AG09309 (cell line): ENCODE measurements around the gene NUDT4.

ENCODE experiments used
- DNase-seq: peaks from one replicate; pipeline ENCODE4 v3.0.0-alpha.2; 2010; ENCODE audit warnings: low read depth
- H3K4me3 ChIP-seq: 2 replicates; pipeline ENCODE4 v1.5.1; 2011; ENCODE audit warnings: mild to moderate bottlenecking, low read depth, low read length, moderate library complexity; ENCODE audit not compliant: control insufficient read depth
- TF ChIP-seq, protein P1 (sequence below): IDR thresholded peaks from 2 replicates; pipeline ENCODE4 v1.5.1; 2011; ENCODE audit warnings: mild to moderate bottlenecking, low read depth, low read length, inconsistent platforms; ENCODE audit not compliant: insufficient read depth, control insufficient read depth; ENCODE audit errors: missing control alignments

NUDT4 gene

GRCh38 chr12:93377252-93378195 lies at the start of gene NUDT4:
Gene NUDT4 (plus strand): TSS chr12:93377925. CDS start chr12:93378323, 398 bp downstream.
- TF ChIP-seq, protein P1, sequence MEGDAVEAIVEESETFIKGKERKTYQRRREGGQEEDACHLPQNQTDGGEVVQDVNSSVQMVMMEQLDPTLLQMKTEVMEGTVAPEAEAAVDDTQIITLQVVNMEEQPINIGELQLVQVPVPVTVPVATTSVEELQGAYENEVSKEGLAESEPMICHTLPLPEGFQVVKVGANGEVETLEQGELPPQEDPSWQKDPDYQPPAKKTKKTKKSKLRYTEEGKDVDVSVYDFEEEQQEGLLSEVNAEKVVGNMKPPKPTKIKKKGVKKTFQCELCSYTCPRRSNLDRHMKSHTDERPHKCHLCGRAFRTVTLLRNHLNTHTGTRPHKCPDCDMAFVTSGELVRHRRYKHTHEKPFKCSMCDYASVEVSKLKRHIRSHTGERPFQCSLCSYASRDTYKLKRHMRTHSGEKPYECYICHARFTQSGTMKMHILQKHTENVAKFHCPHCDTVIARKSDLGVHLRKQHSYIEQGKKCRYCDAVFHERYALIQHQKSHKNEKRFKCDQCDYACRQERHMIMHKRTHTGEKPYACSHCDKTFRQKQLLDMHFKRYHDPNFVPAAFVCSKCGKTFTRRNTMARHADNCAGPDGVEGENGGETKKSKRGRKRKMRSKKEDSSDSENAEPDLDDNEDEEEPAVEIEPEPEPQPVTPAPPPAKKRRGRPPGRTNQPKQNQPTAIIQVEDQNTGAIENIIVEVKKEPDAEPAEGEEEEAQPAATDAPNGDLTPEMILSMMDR = no peak
- H3K4me3 ChIP-seq = peak within 1 kb of the TSS; percentile 80
- peak; percentile 59 for DNase-seq

- TF ChIP-seq, protein P1 = no peak
- H3K4me3 ChIP-seq = no peak overlapping the region
- DNase-seq = no peak
Observed at GRCh38 chr12:93333054-93333453, 44.7 kb upstream of the NUDT4 start.

GRCh38 chr12:93333828-93334227 lies 43.9 kb upstream of the NUDT4 start:
- DNase-seq = no peak
- TF ChIP-seq, protein P1 = no peak
- no peak overlapping the region for H3K4me3 ChIP-seq

GRCh38 chr12:93335603-93336162 lies 42.0 kb upstream of the NUDT4 start:
- TF ChIP-seq, protein P1 = no peak
- no peak overlapping the region for H3K4me3 ChIP-seq
- DNase-seq = no peak

- H3K4me3 ChIP-seq = no peak overlapping the region
- DNase-seq = no peak
- TF ChIP-seq, protein P1 = no peak
Observed at GRCh38 chr12:93336291-93336741, 41.4 kb upstream of the NUDT4 start.

DNA sequence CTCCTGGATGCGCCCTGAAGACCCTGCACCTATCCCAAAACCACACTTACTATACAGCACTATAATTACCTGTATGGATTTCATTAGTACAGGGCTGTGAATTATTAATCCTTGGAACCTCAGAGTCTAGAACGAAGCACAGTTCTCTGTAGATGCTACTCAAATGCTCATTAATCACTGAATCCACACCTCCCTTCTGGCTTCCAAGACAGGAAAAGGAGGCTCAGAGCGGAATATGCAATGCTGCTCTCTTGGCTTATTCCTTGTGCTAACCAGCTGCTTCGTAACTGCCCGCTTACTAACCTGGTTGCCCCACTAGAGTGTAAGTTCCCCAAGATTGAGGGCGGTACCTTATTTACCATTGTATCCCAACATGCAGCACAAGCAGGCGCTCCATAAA lies 39.1 kb upstream of the NUDT4 start:
- DNase-seq = no peak
- TF ChIP-seq, protein P1 = no peak
- H3K4me3 ChIP-seq = no peak overlapping the region
